Left ventricle myocardium inferior (tissue), 1 donor: ENCODE measurements around the gene DLGAP4. TPM values are rescaled to one million over a fixed set of nuclear protein-coding genes. Genes with fewer than 3 reads are reported as not detected.

Experiments
- DNase-seq: peaks from one replicate; pipeline ENCODE4 v3.0.0-alpha.2; 2020
- H3K27ac ChIP-seq: fragments of 200-600 bp; replicated peaks from 2 replicates; pipeline ENCODE4 v1.8.0; 2021
- H3K27me3 ChIP-seq: fragments of 200-600 bp; 2 replicates; pipeline ENCODE4 v1.8.0; 2021; ENCODE audit warnings: low read depth
- H3K36me3 ChIP-seq: fragments of 200-600 bp; 2 replicates; pipeline ENCODE4 v1.8.0; 2021
- H3K4me1 ChIP-seq: fragments of 200-600 bp; 2 replicates; pipeline ENCODE4 v1.8.0; 2021
- H3K4me3 ChIP-seq: fragments of 200-600 bp; 2 replicates; pipeline ENCODE4 v1.8.0; 2021; ENCODE audit warnings: mild to moderate bottlenecking, moderate library complexity
- H3K9me3 ChIP-seq: fragments of 200-600 bp; replicated peaks from 2 replicates; pipeline ENCODE4 v1.8.0; 2021
- CTCF ChIP-seq: fragments of 200-600 bp; IDR thresholded peaks from 2 replicates; pipeline ENCODE4 v1.8.0; 2021; ENCODE audit warnings: antibody characterized with exemption, mild to moderate bottlenecking, borderline replicate concordance
- intact Hi-C: fragments of 100-400 bp; cut with micrococcal nuclease; formaldehyde crosslinking; loops from one replicate; pipeline ENCODE4 v1.11.0; 2022
- total RNA-seq: library from RNA; stranded (reverse); fragmentation: NEBNext Ultra II Directional; extraction: Animal tissue kit (Norgen Biotek cat#: 25700); gene quantifications from one replicate; pipeline ENCODE4 v1.2.1, GENCODE V29; 2021
- donor health status: DM: no; HTN: yes; CAD: no; lungs with severe emphysema.

The DLGAP4 gene
- total RNA-seq, 1 donor from 2014 or later = 51.7 TPM

DNA sequence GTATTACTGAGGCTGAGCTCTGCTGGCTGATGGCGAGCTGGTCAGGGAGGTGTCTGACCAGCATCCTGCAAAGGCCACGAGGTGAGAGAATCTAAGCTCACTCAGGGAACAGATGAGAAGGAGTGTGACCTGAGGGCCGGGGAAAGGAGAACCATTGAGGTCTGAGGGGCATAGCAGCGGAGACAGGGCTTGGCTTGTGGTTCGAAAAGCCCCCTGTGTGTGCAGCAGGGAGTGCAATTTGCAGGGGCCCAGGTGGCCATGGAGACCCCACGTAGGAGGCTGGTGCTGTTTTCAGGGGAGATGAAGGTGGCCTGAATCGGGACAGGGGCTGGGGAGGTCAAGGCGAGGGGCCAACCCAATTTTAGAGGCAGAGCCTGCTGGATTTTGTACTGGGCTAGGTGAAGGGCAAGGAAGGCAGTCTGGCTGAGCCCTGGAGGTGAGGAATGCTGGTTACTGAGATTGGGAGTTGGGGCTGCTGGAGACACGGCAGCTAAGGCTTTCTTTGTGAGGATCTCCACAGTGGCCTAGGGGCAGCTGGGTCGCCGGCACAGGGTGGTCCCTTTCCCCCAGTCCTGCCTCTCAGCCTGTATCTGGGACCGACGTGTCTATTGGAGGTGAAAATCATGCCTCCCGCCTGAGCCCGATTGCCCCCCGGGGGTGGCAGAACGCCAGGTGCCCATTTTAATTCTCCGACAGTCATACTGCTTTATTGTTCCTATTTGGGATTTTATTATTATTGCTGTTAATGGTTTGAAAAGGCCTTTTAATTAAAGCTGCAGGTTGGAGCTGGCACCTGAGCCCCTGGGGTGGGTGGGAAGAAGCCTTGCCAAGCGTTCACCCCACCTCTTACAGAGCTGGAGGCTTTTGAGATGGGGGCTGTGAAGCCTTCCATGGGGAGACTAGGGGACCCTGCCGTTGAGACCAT lies 28.4 kb downstream of the DLGAP4 start:
- intact Hi-C loops = no loop called here
- Histone ChIP-seq H3K27ac (no peak overlapping the region), H3K36me3 (no peaks in the 10 kb centered on the region), H3K9me3 (no peaks in the 10 kb centered on the region), H3K4me3 (no peak overlapping the region), H3K4me1 (no peaks in the 10 kb centered on the region), H3K27me3 (peaks cover 90% of the 10 kb centered on the region)
- DNase-seq = no peak
- no peak for TF ChIP-seq CTCF

DNA sequence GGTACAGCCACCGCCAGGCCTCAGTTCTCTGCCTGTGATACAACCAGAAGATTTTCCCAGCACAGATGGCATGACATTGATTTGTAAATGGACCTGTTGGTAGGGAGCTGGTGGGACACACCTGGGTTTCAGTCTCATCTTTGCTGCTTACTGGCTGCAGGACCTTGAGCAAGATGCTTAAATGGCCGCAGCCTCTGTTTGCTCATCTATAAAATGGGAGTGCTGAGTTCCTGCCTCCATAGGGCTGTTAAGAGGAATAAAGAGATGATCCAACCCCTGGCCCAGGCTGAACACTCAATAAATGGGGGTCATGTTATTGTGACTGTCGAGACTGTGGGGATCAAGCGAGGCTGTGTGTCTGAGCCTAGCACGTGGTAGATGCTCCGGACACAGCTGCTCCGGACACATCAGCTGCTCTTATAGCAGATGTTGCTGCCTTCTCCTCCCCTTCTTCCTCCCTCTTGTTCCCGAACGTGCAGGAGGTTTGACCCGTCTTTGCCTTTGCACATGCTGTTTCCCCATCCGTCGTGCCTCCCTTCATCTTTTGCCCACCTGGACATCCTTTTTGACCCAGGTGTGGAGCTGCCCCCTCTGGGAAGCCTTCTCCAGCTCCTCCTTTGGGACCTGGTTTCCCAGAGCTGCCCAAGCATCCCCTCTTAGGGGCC lies 29.2 kb downstream of the DLGAP4 start:
- intact Hi-C loops = no loop called here
- H3K4me3 ChIP-seq = no peak overlapping the region
- no peak for DNase-seq
- H3K27ac ChIP-seq = no peak overlapping the region
- H3K4me1 ChIP-seq = no peaks in the 10 kb centered on the region
- no peaks in the 10 kb centered on the region for H3K9me3 ChIP-seq
- TF ChIP-seq CTCF = no peak
- H3K36me3 ChIP-seq = no peaks in the 10 kb centered on the region
- H3K27me3 ChIP-seq = peaks cover 98% of the 10 kb centered on the region

- no peaks in the 10 kb centered on the region for H3K9me3 ChIP-seq
- no peak for TF ChIP-seq CTCF
- DNase-seq = no peak
- intact Hi-C loops = no loop called here
- H3K27me3 ChIP-seq = peaks cover 100% of the 10 kb centered on the region
- H3K4me3 ChIP-seq = no peak overlapping the region
- no peaks in the 10 kb centered on the region for H3K4me1 ChIP-seq
- no peak overlapping the region for H3K27ac ChIP-seq
- H3K36me3 ChIP-seq = no peaks in the 10 kb centered on the region
Measured at GRCh38 chr20:36336204-36336603, 30.1 kb downstream of the DLGAP4 start.

- intact Hi-C loops = no loop called here
Measured at GRCh38 chr20:36336954-36337704, 31.0 kb downstream of the DLGAP4 start.

More at GRCh38 chr20:36336954-36337704, 31.0 kb downstream of the DLGAP4 start:
- H3K36me3 ChIP-seq = no peaks in the 10 kb centered on the region
- H3K4me3 ChIP-seq = no peak overlapping the region
- no peaks in the 10 kb centered on the region for H3K9me3 ChIP-seq
- DNase-seq = no peak
- H3K4me1 ChIP-seq = no peaks in the 10 kb centered on the region
- no peak overlapping the region for H3K27ac ChIP-seq
- no peak for TF ChIP-seq CTCF
- H3K27me3 ChIP-seq = peaks cover 100% of the 10 kb centered on the region
